DOHH2 (cell line): ENCODE results near the gene VSIG4.

ENCODE experiments used
- CTCF ChIP-seq: fragments of 200-600 bp; sonication (generic); IDR thresholded peaks from one replicate; pipeline ENCODE4 v1.5.1; 2014; ENCODE audit warnings: antibody characterized with exemption, mild to moderate bottlenecking, low read depth, low read length; ENCODE audit not compliant: poor library complexity, severe bottlenecking
- EZH2phosphoT487 ChIP-seq: fragments of 200-600 bp; sonication (generic); IDR thresholded peaks from 2 replicates; pipeline ENCODE4 v1.6.1; 2017; ENCODE audit warnings: borderline replicate concordance, mild to moderate bottlenecking, antibody characterized with exemption, low read length, moderate library complexity, mixed read lengths

GRCh38 chrX:65987811-65988210 lies 52.1 kb downstream of the VSIG4 start:
- TF ChIP-seq EZH2phosphoT487 (no peak), CTCF (no peak)
